G401.6 (cell line): ENCODE measurements around the gene SLC30A7.

Source experiments
- FAIRE-seq: peaks from 2 replicates; lab custom pipeline; 2012; peaks lifted over from hg19 to GRCh38; lab: Jason Lieb, UNC

The SLC30A7 gene

GRCh38 chr1:100972185-100972584 lies 76.3 kb downstream of the SLC30A7 start:
- no peak for FAIRE-seq

- FAIRE-seq, result no peak
Observed at GRCh38 chr1:100976936-100977335, 81.0 kb downstream of the SLC30A7 start.

- FAIRE-seq, result no peak
Observed at GRCh38 chr1:100979631-100980030, 83.7 kb downstream of the SLC30A7 start.

GRCh38 chr1:100982793-100983192 lies 86.9 kb downstream of the SLC30A7 start:
- FAIRE-seq, result no peak

GRCh38 chr1:100988121-100988520 lies 92.2 kb downstream of the SLC30A7 start:
- no peak for FAIRE-seq

GRCh38 chr1:100989306-100990077 lies 93.6 kb downstream of the SLC30A7 start:
- no peak for FAIRE-seq

- no peak for FAIRE-seq
Observed at GRCh38 chr1:100995198-100995988, 99.5 kb downstream of the SLC30A7 start.

GRCh38 chr1:100998426-100998825 lies 102.5 kb downstream of the SLC30A7 start:
- FAIRE-seq, result no peak

- FAIRE-seq, result no peak
Observed at GRCh38 chr1:101000131-101000873, 104.4 kb downstream of the SLC30A7 start.

- no peak for FAIRE-seq
Observed at GRCh38 chr1:101002551-101002950, 106.7 kb downstream of the SLC30A7 start.

- FAIRE-seq, result no peak
Observed at GRCh38 chr1:101003012-101003650, 107.2 kb downstream of the SLC30A7 start.

GRCh38 chr1:101004061-101004460 lies 108.2 kb downstream of the SLC30A7 start:
- FAIRE-seq, result no peak

- FAIRE-seq, result no peak
Observed at GRCh38 chr1:101004670-101005069, 108.8 kb downstream of the SLC30A7 start.

GRCh38 chr1:101005183-101005582 lies 109.3 kb downstream of the SLC30A7 start:
- FAIRE-seq, result no peak

- no peak for FAIRE-seq
Observed at GRCh38 chr1:101005871-101006270, 110.0 kb downstream of the SLC30A7 start.

GRCh38 chr1:101006553-101006952 lies 110.7 kb downstream of the SLC30A7 start:
- no peak for FAIRE-seq

GRCh38 chr1:101008229-101008834 lies 112.4 kb downstream of the SLC30A7 start:
- FAIRE-seq, result no peak

GRCh38 chr1:101013776-101014175 lies 117.9 kb downstream of the SLC30A7 start:
- no peak for FAIRE-seq

- FAIRE-seq, result no peak
Observed at GRCh38 chr1:101017448-101017847, 121.6 kb downstream of the SLC30A7 start.

- FAIRE-seq, result no peak
Observed at GRCh38 chr1:101022294-101022693, 126.4 kb downstream of the SLC30A7 start.

GRCh38 chr1:101025283-101025656 lies 129.4 kb downstream of the SLC30A7 start:
- no peak for FAIRE-seq
